K562 (cell line): Measurements from ENCODE around the gene KAZALD1. TPM values are rescaled to one million over a fixed set of nuclear protein-coding genes. Genes with fewer than 3 reads are reported as not detected.
A peak's percentile ranks its signal among the peaks of the same experiment; 100 is the strongest.

ENCODE experiments used
- BDP1 ChIP-seq: IDR thresholded peaks from 3 replicates; pipeline ENCODE4 v1.6.1; 2011; ENCODE audit not compliant: insufficient read length, insufficient read depth
- BRCA1 ChIP-seq, 2 experiments: fragments of 450-650 bp in 1 of 2; sonication (generic) in 1 of 2; formaldehyde crosslinking in 1 of 2; IDR thresholded peaks; 2 replicates each; pipeline versions ENCODE4 v1.5.0 to v1.6.1; 2017 to 2020; ENCODE audit warnings: mild to moderate bottlenecking in 1 of 2, missing genetic modification reagents in 1 of 2
- ELF2 ChIP-seq: fragments of 250-450 bp; sonication (Bioruptor Pico); IDR thresholded peaks from 2 replicates; pipeline ENCODE4 v1.5.0; 2021; ENCODE audit warnings: mild to moderate bottlenecking
- ETS2 ChIP-seq: IDR thresholded peaks from 2 replicates; pipeline ENCODE4 v1.6.1; 2016; ENCODE audit warnings: borderline replicate concordance, missing genetic modification characterization, mild to moderate bottlenecking, moderate library complexity, missing compliant biosample characterization; ENCODE audit not compliant: poor library complexity, severe bottlenecking
- EZH2 ChIP-seq: IDR thresholded peaks from 2 replicates; pipeline ENCODE4 v1.6.1; 2012; ENCODE audit warnings: low read depth, mild to moderate bottlenecking, inconsistent platforms, low read length, borderline replicate concordance
- FUS ChIP-seq: fragments of 200-400 bp; formaldehyde crosslinking; optimal IDR thresholded peaks from 2 replicates; pipeline ENCODE3; 2017; ENCODE audit warnings: low read depth, low read length
- GABPB2 ChIP-seq: fragments of 250-450 bp; sonication (Bioruptor Pico); conservative IDR thresholded peaks from 2 replicates; pipeline ENCODE4 v1.5.1; 2021; ENCODE audit warnings: mild to moderate bottlenecking
- HDAC3 ChIP-seq: fragments of 450-650 bp; IDR thresholded peaks from 2 replicates; pipeline ENCODE4 v1.6.1; 2018; ENCODE audit warnings: borderline replicate concordance, mild to moderate bottlenecking, moderate library complexity; ENCODE audit not compliant: partially characterized antibody
- HDAC6 ChIP-seq: IDR thresholded peaks from 2 replicates; pipeline ENCODE4 v1.6.1; 2012; ENCODE audit warnings: low read depth, mild to moderate bottlenecking, control low read depth, inconsistent platforms, low read length, moderate library complexity
- HDAC8 ChIP-seq: fragments of 450-650 bp; IDR thresholded peaks from 2 replicates; pipeline ENCODE4 v1.6.1; 2016; ENCODE audit warnings: mild to moderate bottlenecking, missing genetic modification characterization, moderate library complexity, missing compliant biosample characterization
- HNRNPH1 ChIP-seq: fragments of 200-400 bp; formaldehyde crosslinking; optimal IDR thresholded peaks from 2 replicates; pipeline ENCODE3; 2017; ENCODE audit warnings: low read depth, mild to moderate bottlenecking, low read length, moderate library complexity
- IFI16 ChIP-seq: fragments of 250-450 bp; sonication (Bioruptor Pico); IDR thresholded peaks from 2 replicates; pipeline ENCODE4 v2.1.2; 2022; ENCODE audit warnings: mild to moderate bottlenecking, inconsistent platforms
- MAFG ChIP-seq: fragments of 450-650 bp; conservative IDR thresholded peaks from 2 replicates; pipeline ENCODE4 v1.6.1; 2016; ENCODE audit warnings: missing genetic modification characterization, missing compliant biosample characterization
- RBM15 ChIP-seq: fragments of 200-400 bp; formaldehyde crosslinking; IDR thresholded peaks from 2 replicates; pipeline ENCODE4 v1.6.1; 2018; ENCODE audit warnings: mild to moderate bottlenecking, low read length, moderate library complexity; ENCODE audit not compliant: insufficient read depth
- SIRT6 ChIP-seq: IDR thresholded peaks from one replicate; pipeline ENCODE4 v1.6.1; 2012; ENCODE audit warnings: low read depth, mild to moderate bottlenecking, control low read depth, inconsistent platforms, low read length, moderate library complexity
- SLC30A9 ChIP-seq: fragments of 250-450 bp; sonication (Bioruptor Pico); IDR thresholded peaks from 2 replicates; pipeline ENCODE4 v1.8.0; 2022; ENCODE audit warnings: mild to moderate bottlenecking, moderate library complexity
- TAF7 ChIP-seq: fragments of 450-650 bp; IDR thresholded peaks from 2 replicates; pipeline ENCODE4 v1.6.1; 2016; ENCODE audit warnings: missing genetic modification characterization, missing compliant biosample characterization
- polyA plus RNA-seq, 8 experiments: library from polyadenylated mRNA; depleted of rRNA in 4 of 8; stranded (reverse) in 5 of 8; unstranded in 3 of 8; fragments of >200 nt; fragmentation: Nextera tagmentation in 2 of 8; fragmentation: Illumina TruSeq in 1 of 8; extraction: Ambion mirVana in 2 of 8; extraction: Trizol in 1 of 8; gene quantifications; 2 replicates each; pipeline versions ENCODE4 v1.2.1 to v1.2.3, GENCODE V29; 2011 to 2014; ENCODE audit warnings: inconsistent platforms in 1 of 8, missing spikeins in 1 of 8
- total RNA-seq, 7 experiments: library from RNA; depleted of rRNA in 6 of 7; stranded (reverse); fragments of >200 nt in 6 of 7; fragmentation: Illumina TruSeq in 2 of 7; extraction: Trizol in 2 of 7; gene quantifications; 2 replicates each; pipeline versions ENCODE4 v1.2.1 to v1.2.3, GENCODE V29; 2011 to 2021; ENCODE audit warnings: low replicate concordance in 1 of 7
- TF ChIP-seq, protein P1 (sequence below): sonication (generic); formaldehyde crosslinking; IDR thresholded peaks from 2 replicates; pipeline ENCODE4 v1.5.0; 2020; ENCODE audit warnings: missing genetic modification reagents
- TF ChIP-seq, protein P2 (sequence below): fragments of 450-650 bp; formaldehyde crosslinking; IDR thresholded peaks from 2 replicates; pipeline ENCODE4 v1.4.0; 2020; ENCODE audit warnings: mild to moderate bottlenecking, moderate library complexity
- TF ChIP-seq, protein P3 (sequence below): fragments of 450-650 bp; IDR thresholded peaks from 2 replicates; pipeline ENCODE4 v1.6.1; 2016; ENCODE audit warnings: borderline replicate concordance
- TF ChIP-seq, protein P4 (sequence below): sonication (generic); formaldehyde crosslinking; IDR thresholded peaks from 2 replicates; pipeline ENCODE4 v1.8.0; 2022; ENCODE audit warnings: mild to moderate bottlenecking, missing genetic modification reagents, borderline replicate concordance
- TF ChIP-seq, protein P5 (sequence below): fragments of 250-450 bp; sonication (Bioruptor Pico); IDR thresholded peaks from 2 replicates; pipeline ENCODE4 v1.8.0; 2021; ENCODE audit warnings: moderate library complexity, mild to moderate bottlenecking, inconsistent platforms

Gene KAZALD1
- total and polyA plus RNA-seq, 9 of the 15 experiments (the other 6 are each of a cell fraction or from before 2014, with no cell fraction given), result 0.15 to 10.0 (median 4.9) TPM

DNA sequence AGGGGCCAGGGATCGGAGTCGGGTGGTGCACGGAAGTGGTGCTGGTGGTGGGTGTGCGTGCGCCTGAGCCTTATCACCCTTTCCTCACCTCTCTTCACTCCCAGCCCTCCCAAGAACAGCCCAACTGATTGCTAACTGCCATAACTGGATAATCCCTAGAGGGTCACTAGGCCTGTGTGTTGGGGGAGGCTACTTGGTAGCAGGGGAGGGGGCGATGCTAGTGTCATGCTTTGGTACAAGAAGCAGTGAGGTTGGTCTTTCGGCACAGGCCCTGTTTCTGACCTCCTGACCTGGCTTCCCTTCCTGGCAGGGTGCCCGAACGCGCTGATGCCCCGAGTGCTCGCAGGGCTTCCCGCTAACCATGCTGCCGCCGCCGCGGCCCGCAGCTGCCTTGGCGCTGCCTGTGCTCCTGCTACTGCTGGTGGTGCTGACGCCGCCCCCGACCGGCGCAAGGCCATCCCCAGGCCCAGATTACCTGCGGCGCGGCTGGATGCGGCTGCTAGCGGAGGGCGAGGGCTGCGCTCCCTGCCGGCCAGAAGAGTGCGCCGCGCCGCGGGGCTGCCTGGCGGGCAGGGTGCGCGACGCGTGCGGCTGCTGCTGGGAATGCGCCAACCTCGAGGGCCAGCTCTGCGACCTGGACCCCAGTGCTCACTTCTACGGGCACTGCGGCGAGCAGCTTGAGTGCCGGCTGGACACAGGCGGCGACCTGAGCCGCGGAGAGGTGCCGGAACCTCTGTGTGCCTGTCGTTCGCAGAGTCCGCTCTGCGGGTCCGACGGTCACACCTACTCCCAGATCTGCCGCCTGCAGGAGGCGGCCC is 652 bp downstream of the KAZALD1 start (continued):
- no peak for TF ChIP-seq EZH2
- no peak for TF ChIP-seq MAFG (tag)
- TF ChIP-seq, protein P1, sequence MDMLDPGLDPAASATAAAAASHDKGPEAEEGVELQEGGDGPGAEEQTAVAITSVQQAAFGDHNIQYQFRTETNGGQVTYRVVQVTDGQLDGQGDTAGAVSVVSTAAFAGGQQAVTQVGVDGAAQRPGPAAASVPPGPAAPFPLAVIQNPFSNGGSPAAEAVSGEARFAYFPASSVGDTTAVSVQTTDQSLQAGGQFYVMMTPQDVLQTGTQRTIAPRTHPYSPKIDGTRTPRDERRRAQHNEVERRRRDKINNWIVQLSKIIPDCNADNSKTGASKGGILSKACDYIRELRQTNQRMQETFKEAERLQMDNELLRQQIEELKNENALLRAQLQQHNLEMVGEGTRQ (CRISPR knock-in tag), result no peak
- no peak for TF ChIP-seq SLC30A9 (CRISPR knock-in tag)
- TF ChIP-seq BDP1, result no peak
- TF ChIP-seq, protein P2, sequence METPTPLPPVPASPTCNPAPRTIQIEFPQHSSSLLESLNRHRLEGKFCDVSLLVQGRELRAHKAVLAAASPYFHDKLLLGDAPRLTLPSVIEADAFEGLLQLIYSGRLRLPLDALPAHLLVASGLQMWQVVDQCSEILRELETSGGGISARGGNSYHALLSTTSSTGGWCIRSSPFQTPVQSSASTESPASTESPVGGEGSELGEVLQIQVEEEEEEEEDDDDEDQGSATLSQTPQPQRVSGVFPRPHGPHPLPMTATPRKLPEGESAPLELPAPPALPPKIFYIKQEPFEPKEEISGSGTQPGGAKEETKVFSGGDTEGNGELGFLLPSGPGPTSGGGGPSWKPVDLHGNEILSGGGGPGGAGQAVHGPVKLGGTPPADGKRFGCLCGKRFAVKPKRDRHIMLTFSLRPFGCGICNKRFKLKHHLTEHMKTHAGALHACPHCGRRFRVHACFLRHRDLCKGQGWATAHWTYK (CRISPR knock-in tag), result no peak
- TF ChIP-seq FUS, result no peak
- no peak for TF ChIP-seq HDAC8 (tag)
- TF ChIP-seq BRCA1 (IDR thresholded peaks at IDR 0.05), result no peak
- no peak for TF ChIP-seq BRCA1 (CRISPR knock-in tag; IDR thresholded peaks at IDR 0.05)
- TF ChIP-seq HNRNPH1, result no peak
- no peak for TF ChIP-seq IFI16 (CRISPR knock-in tag)
- TF ChIP-seq GABPB2, result no peak
- TF ChIP-seq, protein P3, sequence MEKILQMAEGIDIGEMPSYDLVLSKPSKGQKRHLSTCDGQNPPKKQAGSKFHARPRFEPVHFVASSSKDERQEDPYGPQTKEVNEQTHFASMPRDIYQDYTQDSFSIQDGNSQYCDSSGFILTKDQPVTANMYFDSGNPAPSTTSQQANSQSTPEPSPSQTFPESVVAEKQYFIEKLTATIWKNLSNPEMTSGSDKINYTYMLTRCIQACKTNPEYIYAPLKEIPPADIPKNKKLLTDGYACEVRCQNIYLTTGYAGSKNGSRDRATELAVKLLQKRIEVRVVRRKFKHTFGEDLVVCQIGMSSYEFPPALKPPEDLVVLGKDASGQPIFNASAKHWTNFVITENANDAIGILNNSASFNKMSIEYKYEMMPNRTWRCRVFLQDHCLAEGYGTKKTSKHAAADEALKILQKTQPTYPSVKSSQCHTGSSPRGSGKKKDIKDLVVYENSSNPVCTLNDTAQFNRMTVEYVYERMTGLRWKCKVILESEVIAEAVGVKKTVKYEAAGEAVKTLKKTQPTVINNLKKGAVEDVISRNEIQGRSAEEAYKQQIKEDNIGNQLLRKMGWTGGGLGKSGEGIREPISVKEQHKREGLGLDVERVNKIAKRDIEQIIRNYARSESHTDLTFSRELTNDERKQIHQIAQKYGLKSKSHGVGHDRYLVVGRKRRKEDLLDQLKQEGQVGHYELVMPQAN, result no peak
- no peak for TF ChIP-seq HDAC3
- TF ChIP-seq, protein P4, sequence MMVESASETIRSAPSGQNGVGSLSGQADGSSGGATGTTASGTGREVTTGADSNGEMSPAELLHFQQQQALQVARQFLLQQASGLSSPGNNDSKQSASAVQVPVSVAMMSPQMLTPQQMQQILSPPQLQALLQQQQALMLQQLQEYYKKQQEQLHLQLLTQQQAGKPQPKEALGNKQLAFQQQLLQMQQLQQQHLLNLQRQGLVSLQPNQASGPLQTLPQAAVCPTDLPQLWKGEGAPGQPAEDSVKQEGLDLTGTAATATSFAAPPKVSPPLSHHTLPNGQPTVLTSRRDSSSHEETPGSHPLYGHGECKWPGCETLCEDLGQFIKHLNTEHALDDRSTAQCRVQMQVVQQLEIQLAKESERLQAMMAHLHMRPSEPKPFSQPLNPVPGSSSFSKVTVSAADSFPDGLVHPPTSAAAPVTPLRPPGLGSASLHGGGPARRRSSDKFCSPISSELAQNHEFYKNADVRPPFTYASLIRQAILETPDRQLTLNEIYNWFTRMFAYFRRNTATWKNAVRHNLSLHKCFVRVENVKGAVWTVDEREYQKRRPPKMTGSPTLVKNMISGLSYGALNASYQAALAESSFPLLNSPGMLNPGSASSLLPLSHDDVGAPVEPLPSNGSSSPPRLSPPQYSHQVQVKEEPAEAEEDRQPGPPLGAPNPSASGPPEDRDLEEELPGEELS (CRISPR knock-in tag), result peak; percentile 82; the same call in 1 of the 2 replicates
- no peak for TF ChIP-seq ELF2 (CRISPR knock-in tag)
- no peak for TF ChIP-seq RBM15
- TF ChIP-seq HDAC6, result no peak
- TF ChIP-seq, protein P5, sequence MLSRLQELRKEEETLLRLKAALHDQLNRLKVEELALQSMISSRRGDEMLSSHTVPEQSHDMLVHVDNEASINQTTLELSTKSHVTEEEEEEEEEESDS, result no peak
- TF ChIP-seq ETS2, result no peak
- no peak for TF ChIP-seq TAF7
- no peak for TF ChIP-seq SIRT6
